PC-9 (cell line): Measurements from ENCODE around the gene WNK2. TPM values are rescaled to one million over a fixed set of nuclear protein-coding genes. Genes with fewer than 3 reads are reported as not detected.

Experiments used
- BruUV-seq: library from RNA; stranded (reverse); fragments of 400-500 nt; replicated peaks from 2 replicates; lab custom pipeline; 2021; lab: Mats Ljungman, UMichigan
- CTCF ChIA-PET: fragments of 300-600 bp; sonication (Branson Sonifier 250); formaldehyde crosslinking; loops from one replicate; lab custom pipeline; 2022; ENCODE audit warnings: antibody characterized with exemption; lab: Charles Lee
- POLR2A ChIA-PET: fragments of 300-600 bp; sonication (Branson Sonifier 250); formaldehyde crosslinking; loops from one replicate; lab custom pipeline; 2022; ENCODE audit warnings: antibody characterized with exemption; ENCODE audit not compliant: unreplicated experiment; lab: Charles Lee
- DNase-seq, 2 experiments: peaks; one replicate each; pipeline versions ENCODE4 v3.0.0 to v3.0.0-alpha.2; 2015 to 2022; ENCODE audit warnings: mixed read lengths in 1 of 2
- H2AFZ ChIP-seq: fragments of 200-600 bp; sonication (generic); 2 replicates; pipeline ENCODE4 v1.8.1; 2017; ENCODE audit warnings: antibody characterized with exemption
- H3F3A ChIP-seq: fragments of 200-600 bp; sonication (generic); 2 replicates; pipeline ENCODE4 v1.8.1; 2017; ENCODE audit warnings: antibody characterized with exemption, mild to moderate bottlenecking, low read depth; ENCODE audit not compliant: insufficient read depth
- H3K27ac ChIP-seq: fragments of 200-600 bp; sonication (generic); 2 replicates; pipeline ENCODE4 v1.6.1; 2016; ENCODE audit warnings: mixed run types
- H3K27me3 ChIP-seq: fragments of 200-600 bp; sonication (generic); 2 replicates; pipeline ENCODE4 v1.6.1; 2016; ENCODE audit warnings: low read depth, mixed run types; ENCODE audit not compliant: insufficient read depth
- H3K36me3 ChIP-seq: fragments of 200-600 bp; sonication (generic); 2 replicates; pipeline ENCODE4 v1.6.1; 2016; ENCODE audit warnings: low read depth, mixed run types
- H3K4me1 ChIP-seq: fragments of 200-600 bp; sonication (generic); replicated peaks from 2 replicates; pipeline ENCODE4 v1.6.1; 2016; ENCODE audit warnings: mixed run types; ENCODE audit not compliant: insufficient read depth
- H3K4me2 ChIP-seq: fragments of 200-600 bp; sonication (generic); 2 replicates; pipeline ENCODE4 v1.6.1; 2017; ENCODE audit warnings: mixed run types
- H3K4me3 ChIP-seq: fragments of 200-600 bp; sonication (generic); 2 replicates; pipeline ENCODE4 v1.6.1; 2016; ENCODE audit warnings: mixed run types
- H3K79me2 ChIP-seq: fragments of 200-600 bp; sonication (generic); 2 replicates; pipeline ENCODE4 v1.6.1; 2017; ENCODE audit warnings: low read depth, mixed run types
- H3K9me2 ChIP-seq: fragments of 200-600 bp; sonication (generic); 2 replicates; pipeline ENCODE4 v1.8.1; 2017; ENCODE audit warnings: mild to moderate bottlenecking; ENCODE audit not compliant: insufficient read depth
- H3K9me3 ChIP-seq: fragments of 200-600 bp; sonication (generic); 2 replicates; pipeline ENCODE4 v1.8.1; 2016; ENCODE audit warnings: low read depth; ENCODE audit not compliant: insufficient read depth
- H4K20me1 ChIP-seq: fragments of 200-600 bp; sonication (generic); 2 replicates; pipeline ENCODE4 v1.8.1; 2017; ENCODE audit not compliant: insufficient read depth
- EZH2 ChIP-seq: fragments of 200-600 bp; sonication (generic); IDR thresholded peaks from 2 replicates; pipeline ENCODE4 v1.8.0; 2017; ENCODE audit warnings: antibody characterized with exemption, low read depth
- intact Hi-C: fragments of 100-400 bp; cut with micrococcal nuclease; formaldehyde crosslinking; loops from one replicate; pipeline ENCODE4 v1.10.0; 2022; ENCODE audit not compliant: unreplicated experiment
- total RNA-seq: library from RNA; stranded (reverse); gene quantifications from 2 replicates; pipeline ENCODE4 v1.2.3, GENCODE V29; 2021
- TF ChIP-seq, protein P1 (sequence below): fragments of 200-600 bp; sonication (generic); conservative IDR thresholded peaks from 2 replicates; pipeline ENCODE4 v1.6.1; 2017; ENCODE audit warnings: mixed run types, antibody characterized with exemption, mild to moderate bottlenecking, moderate library complexity

WNK2 gene
- total RNA-seq, 1 experiment from 2014 or later: 44.6 TPM

GRCh38 chr9:93254806-93255493, 71.0 kb downstream of the WNK2 start:
- Histone ChIP-seq H3K4me3 (no peak overlapping the region), H3K79me2 (no peaks in the 10 kb centered on the region), H3K4me2 (no peak overlapping the region), H3K9me2 (no peaks in the 10 kb centered on the region), H4K20me1 (no peaks in the 10 kb centered on the region), H3K4me1 (peaks cover 8% of the 10 kb centered on the region; the same call in 1 of the 2 replicates), H3K27ac (no peak overlapping the region), H3K36me3 (no peaks in the 10 kb centered on the region), H2AFZ (no peak overlapping the region), H3K27me3 (no peaks in the 10 kb centered on the region), H3F3A (no peaks in the 10 kb centered on the region; the same call in 1 of the 2 replicates), H3K9me3 (no peaks in the 10 kb centered on the region)
- intact Hi-C loops: no loop called here
- no peak for DNase-seq
- POLR2A ChIA-PET: no interaction called here
- TF ChIP-seq, protein P1, sequence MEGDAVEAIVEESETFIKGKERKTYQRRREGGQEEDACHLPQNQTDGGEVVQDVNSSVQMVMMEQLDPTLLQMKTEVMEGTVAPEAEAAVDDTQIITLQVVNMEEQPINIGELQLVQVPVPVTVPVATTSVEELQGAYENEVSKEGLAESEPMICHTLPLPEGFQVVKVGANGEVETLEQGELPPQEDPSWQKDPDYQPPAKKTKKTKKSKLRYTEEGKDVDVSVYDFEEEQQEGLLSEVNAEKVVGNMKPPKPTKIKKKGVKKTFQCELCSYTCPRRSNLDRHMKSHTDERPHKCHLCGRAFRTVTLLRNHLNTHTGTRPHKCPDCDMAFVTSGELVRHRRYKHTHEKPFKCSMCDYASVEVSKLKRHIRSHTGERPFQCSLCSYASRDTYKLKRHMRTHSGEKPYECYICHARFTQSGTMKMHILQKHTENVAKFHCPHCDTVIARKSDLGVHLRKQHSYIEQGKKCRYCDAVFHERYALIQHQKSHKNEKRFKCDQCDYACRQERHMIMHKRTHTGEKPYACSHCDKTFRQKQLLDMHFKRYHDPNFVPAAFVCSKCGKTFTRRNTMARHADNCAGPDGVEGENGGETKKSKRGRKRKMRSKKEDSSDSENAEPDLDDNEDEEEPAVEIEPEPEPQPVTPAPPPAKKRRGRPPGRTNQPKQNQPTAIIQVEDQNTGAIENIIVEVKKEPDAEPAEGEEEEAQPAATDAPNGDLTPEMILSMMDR: no peak
- no peak for TF ChIP-seq EZH2
- no TSS peak for BruUV-seq
- CTCF ChIA-PET: no interaction called here

- no peaks in the 10 kb centered on the region for H4K20me1 ChIP-seq
- H3K27ac ChIP-seq: no peak overlapping the region
- no peaks in the 10 kb centered on the region for H3K79me2 ChIP-seq
- H3F3A ChIP-seq: no peaks in the 10 kb centered on the region
- CTCF ChIA-PET: no interaction called here
- TF ChIP-seq EZH2: no peak
- TF ChIP-seq, protein P1: no peak
- DNase-seq: no peak
- BruUV-seq: no TSS peak
- H3K9me3 ChIP-seq: no peaks in the 10 kb centered on the region
- H3K4me1 ChIP-seq: peaks cover 8% of the 10 kb centered on the region; the same call in 1 of the 2 replicates
- H3K4me3 ChIP-seq: no peak overlapping the region
- intact Hi-C loops: no loop called here
- H2AFZ ChIP-seq: no peak overlapping the region
- H3K9me2 ChIP-seq: no peaks in the 10 kb centered on the region
- H3K4me2 ChIP-seq: no peak overlapping the region
- POLR2A ChIA-PET: no interaction called here
- H3K27me3 ChIP-seq: no peaks in the 10 kb centered on the region
- no peaks in the 10 kb centered on the region for H3K36me3 ChIP-seq
These were observed 71.5 kb downstream of the WNK2 start for GRCh38 chr9:93255494-93255867.

DNA sequence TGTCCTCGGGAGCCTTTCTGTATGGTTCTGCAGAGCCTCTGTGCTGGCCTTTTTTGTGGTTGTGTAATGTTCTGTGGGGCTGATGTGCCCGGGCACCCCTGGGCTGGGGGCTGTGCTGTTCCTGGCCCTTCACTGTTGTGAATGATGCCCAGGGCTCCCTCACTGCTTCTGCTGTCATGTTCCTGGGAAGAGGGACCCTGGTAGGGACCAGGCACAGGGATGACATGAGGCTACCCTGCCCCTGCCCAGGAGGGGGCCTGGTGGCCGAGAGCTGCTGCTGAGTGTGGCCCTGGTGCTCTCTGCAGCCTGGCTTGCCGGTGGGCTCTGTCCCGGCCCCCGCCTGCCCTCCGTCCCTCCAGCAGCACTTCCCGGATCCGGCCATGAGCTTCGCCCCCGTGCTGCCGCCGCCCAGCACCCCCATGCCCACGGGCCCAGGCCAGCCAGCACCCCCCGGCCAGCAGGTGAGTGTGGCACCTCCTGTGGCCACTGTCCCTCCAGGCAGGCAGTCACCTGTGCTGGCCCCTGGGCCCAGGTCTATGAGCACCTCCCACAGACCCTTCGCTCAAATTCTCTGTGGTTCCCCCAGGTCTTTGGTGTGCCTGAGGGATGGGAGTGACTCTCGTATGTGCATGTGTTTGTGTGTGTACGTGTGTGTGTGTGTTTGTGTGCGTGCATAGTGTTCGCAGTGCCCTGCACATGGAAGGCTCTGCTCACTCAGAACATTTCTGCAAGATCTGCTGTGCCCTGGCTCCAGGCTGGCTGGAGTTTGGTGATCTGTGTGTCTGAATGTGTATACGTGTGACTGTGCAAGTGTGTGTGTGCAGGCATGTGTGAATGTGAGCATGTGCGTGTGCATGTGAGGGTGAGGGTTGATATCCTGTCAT, 72.3 kb downstream of the WNK2 start:
- no peak overlapping the region for H2AFZ ChIP-seq

More for the DNA sequence above, 72.3 kb downstream of the WNK2 start:
- BruUV-seq: no TSS peak
- no peak for TF ChIP-seq EZH2
- TF ChIP-seq, protein P1: no peak
- no peak for DNase-seq
- Histone ChIP-seq H3K79me2 (no peaks in the 10 kb centered on the region), H3K36me3 (no peaks in the 10 kb centered on the region), H3K9me2 (no peaks in the 10 kb centered on the region), H3K9me3 (no peaks in the 10 kb centered on the region), H3K27me3 (no peaks in the 10 kb centered on the region), H3K27ac (no peak overlapping the region), H3K4me1 (peaks cover 8% of the 10 kb centered on the region; the same call in 1 of the 2 replicates), H3K4me2 (no peak overlapping the region), H3F3A (no peaks in the 10 kb centered on the region), H4K20me1 (no peaks in the 10 kb centered on the region), H3K4me3 (no peak overlapping the region)
- CTCF ChIA-PET: no interaction called here
- POLR2A ChIA-PET: no interaction called here
- intact Hi-C loops: no loop called here
